Posterior cingulate gyrus (tissue), 11 donors: ENCODE measurements around the gene LMCD1.
A peak's percentile ranks its signal among the peaks of the same experiment; 100 is the strongest.
"Not testable (repeated sequence)": the region's sequence is repeated elsewhere in the genome, so short reads cannot be mapped to it uniquely, and the experiment has no call there.

ENCODE experiments used
- DNase-seq, 10 donors: peaks; one replicate each; pipeline versions ENCODE4 v3.0.0 to v3.0.0-alpha.2; 2020 to 2021; ENCODE audit warnings: mixed read lengths in 3 of 10
- intact Hi-C: fragments of 100-400 bp; cut with DNase I; formaldehyde crosslinking; loops from one replicate; pipeline ENCODE4 v1.15.1; 2023

The LMCD1 gene

DNA sequence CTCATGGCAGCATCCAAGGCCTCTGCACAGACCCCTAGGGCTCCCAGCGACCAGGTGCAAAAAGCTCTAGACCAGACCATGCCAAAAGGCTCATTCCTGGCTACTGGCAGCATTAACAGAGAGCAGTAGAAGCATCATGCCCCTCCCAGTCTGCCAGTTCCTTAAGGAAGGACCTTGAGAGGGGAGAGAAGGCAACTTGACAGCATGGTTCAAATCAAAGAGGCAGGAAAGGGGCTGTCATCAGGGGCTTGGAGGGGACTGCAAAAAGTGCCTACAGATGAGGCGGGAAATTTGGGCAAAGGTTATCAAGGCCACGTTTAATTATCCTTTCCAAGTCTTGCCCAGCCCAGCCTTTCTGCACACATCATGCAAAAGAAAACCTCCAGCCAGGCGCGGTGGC lies 78.3 kb downstream of the LMCD1 start:
- intact Hi-C loops = no loop called here
- DNase-seq = no peak

DNA sequence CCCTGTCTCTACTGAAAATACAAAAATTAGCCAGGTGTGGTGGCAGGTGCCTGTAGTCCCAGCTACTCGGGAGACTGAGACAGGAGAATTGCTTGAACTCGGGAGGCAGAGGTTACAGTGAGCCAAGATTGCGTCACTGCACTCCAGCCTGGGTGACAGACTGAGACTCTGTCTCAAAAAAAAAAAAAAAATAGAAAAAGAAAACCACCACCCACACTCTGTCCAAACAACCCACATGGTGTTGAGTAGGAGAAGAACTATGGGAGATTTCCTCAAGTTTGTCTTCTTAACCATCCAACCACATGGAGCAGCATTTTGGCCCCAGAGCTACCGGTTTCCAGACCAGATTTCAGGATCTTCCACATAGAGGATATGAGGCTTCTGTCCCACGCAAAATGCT lies 78.8 kb downstream of the LMCD1 start:
- DNase-seq, intact Hi-C loops: not testable (repeated sequence)

DNA sequence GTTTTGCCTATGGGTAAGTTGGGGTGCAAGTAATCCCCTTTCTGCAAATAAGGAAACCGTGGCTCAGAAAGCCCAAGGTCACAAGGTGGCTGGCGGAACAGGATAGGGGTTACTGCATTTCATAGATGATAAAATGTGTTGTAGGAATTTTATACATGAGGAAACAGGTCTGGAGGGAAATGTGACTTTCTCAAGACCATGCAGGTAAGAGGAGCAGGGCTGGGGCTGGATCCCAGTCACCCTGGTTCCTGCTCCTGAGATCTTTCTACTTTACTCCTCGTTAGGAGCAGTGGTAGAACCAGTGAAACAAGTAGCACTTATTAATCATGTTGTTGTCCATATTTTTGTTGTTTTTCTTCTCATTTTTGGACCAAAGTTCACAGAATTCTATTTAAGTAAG lies 79.8 kb downstream of the LMCD1 start:
- intact Hi-C loops = no loop called here

DNA sequence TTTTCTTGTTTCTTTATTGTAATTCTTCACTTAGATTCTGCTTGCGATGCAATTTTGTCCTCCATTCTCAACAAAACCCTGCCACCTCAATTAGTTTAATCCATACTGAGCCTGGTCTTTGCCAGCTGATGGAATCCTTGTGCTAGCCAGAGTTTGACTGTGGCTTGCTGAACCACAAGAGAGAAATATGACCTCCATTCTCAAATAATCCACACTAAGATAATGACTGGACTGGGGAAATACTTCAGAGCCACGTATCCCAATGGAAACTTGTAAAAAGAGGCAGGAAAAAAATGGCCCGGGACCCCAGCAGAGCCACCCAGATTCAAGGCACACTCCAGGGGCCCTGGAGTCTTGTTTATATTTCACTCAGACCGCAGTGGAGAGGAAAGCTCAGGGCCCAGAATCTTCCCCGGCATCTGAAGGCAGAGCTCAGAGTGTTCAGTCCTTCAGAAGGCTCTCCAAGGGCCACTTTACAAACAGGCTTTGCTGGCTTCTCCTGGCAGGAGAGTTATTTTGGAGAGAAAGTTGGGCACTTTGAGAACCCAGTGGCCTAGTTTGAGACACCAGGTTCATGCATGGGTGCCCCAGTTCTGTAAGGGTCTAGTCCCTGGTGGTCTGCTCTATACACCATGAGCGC lies 80.3 kb downstream of the LMCD1 start:
- DNase-seq = no peak
- intact Hi-C loops = no loop called here

More for the DNA sequence above, 79.8 kb downstream of the LMCD1 start:
- no peak for DNase-seq

DNA sequence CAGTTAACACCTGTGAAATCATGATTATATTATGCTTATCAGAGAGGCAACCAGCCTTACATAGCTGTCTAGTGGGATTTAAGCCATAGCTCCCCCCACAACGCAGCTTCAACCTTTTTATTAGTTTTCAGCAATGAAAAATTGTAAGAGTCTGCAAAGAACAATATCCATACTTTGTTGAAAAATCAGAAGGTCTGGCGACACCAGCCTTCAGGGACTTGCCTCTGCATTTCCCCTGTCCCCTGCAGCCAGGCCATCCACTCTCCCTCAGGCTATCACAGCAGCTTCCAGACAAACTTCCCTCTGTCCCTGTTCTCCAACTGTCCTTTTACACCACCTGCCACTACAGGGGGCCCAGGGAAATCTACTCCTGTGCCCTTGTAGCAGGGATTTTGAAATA lies 83.0 kb downstream of the LMCD1 start:
- intact Hi-C loops = no loop called here

DNA sequence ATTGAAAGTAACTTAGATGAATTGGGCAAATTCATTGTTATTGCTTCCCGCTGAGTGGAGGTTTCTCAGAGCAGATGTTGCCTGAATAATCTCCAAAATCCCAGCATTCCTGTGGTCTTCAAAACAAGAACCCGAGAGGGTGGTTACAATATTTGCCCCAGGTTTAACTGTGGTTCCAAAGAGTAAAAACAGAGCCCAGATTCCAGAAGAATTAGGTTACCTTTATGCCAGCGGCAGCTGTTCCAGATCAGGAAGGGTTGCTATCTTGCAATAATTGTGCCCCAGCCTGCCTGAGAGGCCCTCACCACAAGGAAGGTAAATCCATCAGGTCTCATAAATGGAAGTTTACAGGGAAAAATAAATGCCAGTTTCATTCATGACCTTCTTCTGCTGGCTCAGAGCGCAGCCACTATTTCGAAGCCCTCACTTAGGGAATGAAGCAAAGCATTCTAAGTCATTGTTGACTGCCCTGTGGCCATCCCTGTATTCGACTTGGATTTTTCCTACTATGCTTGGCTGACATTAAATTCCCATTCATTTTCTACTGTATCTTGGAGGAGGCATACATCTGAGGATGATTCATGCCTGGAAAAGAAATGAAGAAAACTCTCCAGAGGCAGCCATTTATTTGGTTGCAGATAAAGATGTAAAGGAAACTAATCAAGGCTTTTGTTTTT lies 88.4 kb downstream of the LMCD1 start:
- intact Hi-C loops = no loop called here
- no peak for DNase-seq

More for the DNA sequence above, 83.0 kb downstream of the LMCD1 start:
- DNase-seq = no peak

DNA sequence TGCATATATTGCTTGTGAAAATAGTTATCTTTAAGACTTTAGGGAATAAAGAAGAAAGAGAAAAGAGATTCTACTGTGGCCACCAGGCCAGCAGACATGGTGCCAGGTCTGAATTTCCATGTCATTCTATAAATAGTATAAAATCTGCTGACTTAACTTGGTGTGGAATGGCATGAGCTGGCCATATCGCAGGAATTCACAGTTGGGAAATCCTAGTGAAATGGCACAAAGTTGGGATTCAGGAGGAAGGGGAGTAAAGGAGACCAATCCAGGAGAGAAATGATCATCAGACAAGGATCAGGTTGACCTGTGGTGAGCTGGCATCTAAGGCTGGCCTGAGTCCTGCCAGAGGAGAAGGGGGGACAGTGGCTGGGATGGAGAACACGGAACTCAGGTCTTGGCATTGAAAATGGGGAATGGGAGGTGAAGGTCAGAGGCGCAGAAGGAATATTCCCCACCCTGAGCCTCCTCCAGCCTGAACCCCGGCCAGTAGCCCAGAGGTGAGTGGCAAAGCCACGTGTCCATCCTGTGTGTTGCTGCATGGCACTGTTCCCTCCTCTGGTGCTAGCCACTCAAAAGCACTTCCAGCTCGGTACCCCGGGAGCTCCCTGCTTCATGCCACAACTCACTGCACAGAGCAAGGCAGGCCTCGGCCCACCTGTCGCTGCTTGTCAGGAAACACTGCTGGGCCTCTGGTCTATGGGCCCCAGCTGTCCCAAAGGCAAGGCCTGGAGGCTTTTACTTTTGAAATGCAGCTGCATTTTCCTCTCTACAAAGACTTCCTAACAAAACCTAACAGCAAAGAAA lies 91.6 kb downstream of the LMCD1 start:
- peak in 1 of 10 donors; percentile 25 for DNase-seq
- intact Hi-C loops = no loop called here

DNA sequence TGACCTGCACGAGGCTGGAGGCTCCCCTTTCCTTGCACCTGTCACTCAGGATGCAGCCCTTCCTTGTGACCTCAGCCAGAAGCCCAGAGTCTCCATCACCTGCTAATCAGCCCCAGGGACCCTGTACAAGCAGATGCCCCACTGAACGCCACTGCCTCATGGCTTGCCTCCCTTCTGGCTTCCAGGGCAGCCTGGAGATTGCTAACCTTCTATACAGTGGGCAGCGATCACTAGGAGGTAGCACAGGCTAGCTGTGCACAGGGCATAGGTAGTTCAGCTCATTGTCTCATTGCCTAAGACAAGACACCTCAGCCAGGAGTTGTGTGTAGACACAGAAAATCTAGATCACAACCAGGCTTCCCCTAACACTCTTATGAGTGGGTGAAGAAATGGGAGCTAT lies 93.6 kb downstream of the LMCD1 start:
- no peak for DNase-seq
- intact Hi-C loops = no loop called here

DNA sequence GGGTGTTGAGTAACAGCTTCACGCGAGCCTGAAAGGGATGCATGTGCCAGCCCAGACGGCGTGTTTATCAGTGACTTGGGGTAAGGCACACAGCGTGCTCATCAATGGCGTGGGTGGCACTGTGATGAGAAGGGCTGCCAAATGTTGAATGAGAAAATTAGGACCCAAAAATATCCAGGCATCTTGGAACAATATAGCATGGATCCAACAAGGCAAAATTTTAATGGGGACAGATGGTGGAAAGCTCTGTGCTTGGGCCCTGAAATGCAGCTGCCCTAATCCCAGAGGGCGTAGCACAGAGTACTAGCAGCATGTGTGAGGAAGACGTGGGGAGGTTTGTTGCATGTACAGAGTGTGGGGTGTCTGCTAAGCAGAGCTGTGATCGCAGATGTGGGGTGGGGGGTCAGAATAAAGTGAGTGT lies 94.1 kb downstream of the LMCD1 start:
- intact Hi-C loops = no loop called here
- peak in 9 of 10 donors; percentile 25 to 94 (median 73) for DNase-seq

DNA sequence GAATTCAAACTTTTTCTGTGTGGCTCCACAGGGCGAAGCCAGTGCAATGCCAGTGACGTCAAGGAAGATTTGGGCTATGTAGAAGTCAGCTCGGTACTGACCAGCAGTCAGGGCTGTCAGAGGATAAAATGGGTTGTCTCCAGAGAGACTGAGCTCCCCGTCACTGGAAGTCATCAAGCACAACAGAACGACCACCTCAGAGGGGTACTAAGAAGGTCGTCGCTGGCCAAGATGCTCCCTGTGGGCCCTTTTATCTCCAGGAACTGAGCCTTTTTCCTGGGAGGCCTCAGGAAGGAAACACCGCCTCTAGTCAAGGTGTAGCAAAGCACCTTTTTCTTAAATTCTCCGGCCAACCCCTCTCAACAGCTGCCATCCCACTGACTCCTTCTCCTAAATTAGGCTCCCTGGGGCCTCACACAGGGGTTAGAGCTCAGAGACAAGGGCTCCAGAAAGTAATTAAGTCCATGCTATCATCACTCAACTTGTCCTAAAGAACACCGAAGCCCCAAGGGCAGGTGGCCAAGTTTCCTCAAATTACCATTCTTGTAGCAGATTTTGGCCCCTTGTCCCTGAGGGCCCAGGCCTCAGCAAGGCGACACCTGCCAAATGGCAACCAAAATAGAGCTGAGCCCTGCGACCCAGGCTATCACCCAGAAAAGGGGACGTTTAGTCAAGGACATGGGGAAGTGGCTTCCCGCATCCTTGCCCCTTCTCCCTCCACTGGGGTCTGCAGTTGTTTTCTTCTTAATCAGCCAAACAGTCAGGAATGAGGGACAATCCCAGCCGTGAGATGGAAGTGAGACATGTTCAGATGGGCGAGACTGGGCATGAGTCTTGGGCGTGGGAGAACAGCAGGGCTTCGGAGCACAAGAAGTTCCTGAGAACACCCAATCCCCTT lies 94.9 kb downstream of the LMCD1 start:
- DNase-seq = peak in 1 of 10 donors; percentile 59
- intact Hi-C loops = no loop called here

DNA sequence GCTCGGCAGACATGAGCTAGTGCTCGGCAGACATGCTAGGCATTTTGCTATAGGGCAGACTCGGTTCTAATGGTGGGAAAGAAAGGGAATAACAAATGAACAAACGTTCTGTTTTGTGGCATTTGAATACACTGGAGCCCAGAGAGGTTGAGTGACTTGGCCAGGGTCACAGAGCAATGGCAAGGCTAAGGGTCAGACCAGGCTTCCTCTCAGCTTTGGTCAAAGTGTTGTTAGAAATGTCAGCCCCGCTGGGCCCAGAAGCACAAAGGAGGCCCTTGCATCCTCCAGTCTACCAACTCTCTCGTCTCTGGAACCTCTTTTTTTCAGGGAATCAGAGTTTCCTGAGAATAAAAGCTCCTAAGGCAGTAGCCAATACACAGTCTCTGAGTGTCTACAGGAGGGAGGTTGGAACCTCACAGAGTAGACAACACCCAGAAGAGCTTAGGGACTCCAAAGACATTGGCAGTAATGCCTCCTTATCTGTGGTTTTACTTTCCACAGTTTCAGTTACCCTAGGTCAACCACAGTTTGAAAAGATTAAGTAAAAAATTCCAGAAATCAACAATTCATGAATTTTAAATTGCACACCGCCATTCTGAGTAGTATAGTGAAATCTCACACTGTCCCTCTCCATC lies 95.7 kb downstream of the LMCD1 start:
- intact Hi-C loops = no loop called here
- peak in 1 of 10 donors; percentile 31 for DNase-seq

DNA sequence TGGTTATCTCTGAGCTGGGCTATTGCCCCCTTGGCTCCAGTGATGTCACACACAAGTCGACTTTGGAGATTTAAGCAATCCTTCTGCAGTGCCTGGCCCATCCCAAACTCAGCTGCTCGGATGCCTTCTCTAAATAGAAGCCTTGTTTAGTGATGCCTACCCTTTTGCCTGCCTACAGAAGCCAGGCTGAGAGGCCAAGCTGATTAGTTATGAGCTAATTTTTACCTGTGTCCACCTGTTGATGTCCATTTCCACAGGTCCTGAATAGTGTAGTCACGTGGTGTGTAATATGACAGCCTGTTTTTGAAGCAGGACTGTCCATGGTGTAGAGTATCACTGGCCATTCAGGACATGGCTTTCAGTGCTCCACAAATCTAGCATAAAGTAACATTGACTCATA lies 97.5 kb downstream of the LMCD1 start:
- DNase-seq = peak in 1 of 10 donors; percentile 7
- intact Hi-C loops = no loop called here

DNA sequence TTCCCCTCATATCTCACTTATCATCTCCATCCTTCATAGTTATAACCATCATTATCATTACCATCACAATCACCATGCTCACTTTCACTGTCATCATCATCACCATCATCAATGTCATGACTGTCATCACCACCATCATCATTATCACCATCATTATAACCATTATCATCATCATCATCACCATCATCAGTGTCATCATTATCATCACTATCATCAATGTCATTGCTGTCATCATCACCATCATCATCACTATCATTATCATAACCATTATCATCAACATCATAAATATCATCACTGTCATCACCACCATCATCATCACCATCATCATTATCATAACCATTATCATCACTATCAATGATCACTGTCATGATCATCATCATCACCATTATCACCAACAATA lies 98.8 kb downstream of the LMCD1 start:
- intact Hi-C loops = no loop called here
- no peak for DNase-seq

DNA sequence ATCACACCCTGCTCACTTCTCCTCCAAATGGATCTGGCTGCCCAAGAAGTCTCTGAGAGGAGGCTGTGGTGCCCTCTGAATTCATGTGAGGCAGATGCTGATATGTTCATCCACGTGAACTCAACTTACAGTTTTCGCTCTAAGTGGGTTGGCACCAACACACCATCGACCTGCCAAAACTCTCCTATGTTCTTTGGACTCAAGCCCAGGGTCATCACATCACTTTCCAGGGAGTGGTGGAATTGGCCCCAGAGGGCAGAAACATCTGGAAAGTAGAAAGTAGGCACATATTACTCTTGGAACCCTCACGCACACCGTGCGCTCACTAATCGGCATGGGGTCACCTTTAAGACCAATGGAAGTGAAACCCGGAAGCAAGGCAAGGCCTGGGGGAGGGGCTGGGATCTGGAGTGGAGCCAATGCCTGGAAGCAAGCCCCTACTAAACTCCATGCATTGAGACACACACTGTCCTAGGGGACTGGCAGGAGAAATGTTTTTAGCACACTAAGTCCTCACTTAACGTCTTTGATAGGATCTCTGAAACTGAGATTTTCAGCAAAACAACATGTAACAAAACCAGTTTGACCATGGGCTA lies 101.6 kb downstream of the LMCD1 start:
- DNase-seq = peak in 1 of 10 donors; percentile 24
- intact Hi-C loops = no loop called here

DNA sequence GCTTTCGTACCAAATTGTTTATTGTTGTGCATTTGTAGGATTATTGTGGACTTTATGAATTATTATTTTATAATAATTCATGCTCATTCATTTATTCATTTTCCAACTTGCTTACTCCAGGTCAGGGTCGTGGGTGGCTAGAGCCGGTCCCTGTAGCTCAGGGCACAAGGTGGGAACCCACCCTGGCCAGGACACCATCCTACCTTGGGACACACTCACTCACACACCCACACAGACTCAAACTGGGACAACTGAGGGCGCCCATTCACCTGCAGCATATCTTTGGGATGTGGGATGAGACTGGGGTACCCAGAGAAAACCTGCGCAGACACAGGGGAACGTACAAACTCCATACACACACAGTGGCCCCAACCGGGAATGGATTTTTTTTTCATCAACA lies 102.4 kb downstream of the LMCD1 start:
- intact Hi-C loops = no loop called here
- DNase-seq = peak in 1 of 10 donors; percentile 51

DNA sequence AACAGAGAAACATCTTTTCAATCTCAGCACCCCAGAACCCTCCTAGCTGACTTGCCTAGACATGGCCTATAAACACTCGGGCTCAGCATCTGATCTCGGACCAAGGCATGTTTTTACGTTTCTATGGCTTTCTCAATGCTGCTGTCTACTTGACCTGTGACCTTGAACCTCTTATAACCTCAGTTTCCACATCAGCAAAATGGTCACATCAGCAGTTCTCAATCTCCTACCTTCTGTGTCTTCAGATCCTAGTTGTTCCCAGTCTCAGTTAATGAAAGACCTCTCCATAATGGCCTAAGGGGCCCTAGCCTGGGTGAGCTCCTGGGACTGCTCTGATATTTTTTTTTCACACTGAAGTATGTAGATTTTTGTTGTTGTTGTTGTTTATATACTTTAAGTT lies 103.4 kb downstream of the LMCD1 start:
- intact Hi-C loops = no loop called here
- DNase-seq = no peak

DNA sequence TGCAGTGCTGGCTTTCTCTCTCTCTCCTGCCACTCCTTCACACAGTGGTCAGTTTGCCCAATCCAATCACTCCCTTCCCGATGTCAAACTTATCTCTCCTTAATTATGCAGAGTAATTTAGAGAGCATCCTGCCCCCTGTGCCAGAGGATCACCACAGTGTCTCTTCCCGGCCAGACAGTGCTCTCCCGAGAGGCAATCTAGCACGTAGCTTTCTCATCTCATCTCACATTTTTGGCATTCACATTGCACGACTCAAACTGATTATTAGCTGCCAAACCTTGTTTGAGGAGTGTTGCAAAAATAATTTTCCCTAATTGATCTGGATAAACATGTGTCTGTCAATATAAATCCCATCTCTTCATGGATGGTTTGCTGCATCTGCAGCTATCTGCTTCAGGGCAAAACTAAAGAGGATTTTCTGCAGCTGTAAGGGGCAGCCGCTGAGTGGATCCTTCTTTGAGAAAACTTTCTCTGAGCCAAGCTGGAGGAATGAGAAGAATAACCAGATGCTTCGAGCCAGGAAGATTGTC lies 105.1 kb downstream of the LMCD1 start:
- DNase-seq = no peak
- intact Hi-C loops = loop anchor here (1.0 kb wide), 1 partner anchor 164 kb away; no protein-coding TSS in a partner anchor

DNA sequence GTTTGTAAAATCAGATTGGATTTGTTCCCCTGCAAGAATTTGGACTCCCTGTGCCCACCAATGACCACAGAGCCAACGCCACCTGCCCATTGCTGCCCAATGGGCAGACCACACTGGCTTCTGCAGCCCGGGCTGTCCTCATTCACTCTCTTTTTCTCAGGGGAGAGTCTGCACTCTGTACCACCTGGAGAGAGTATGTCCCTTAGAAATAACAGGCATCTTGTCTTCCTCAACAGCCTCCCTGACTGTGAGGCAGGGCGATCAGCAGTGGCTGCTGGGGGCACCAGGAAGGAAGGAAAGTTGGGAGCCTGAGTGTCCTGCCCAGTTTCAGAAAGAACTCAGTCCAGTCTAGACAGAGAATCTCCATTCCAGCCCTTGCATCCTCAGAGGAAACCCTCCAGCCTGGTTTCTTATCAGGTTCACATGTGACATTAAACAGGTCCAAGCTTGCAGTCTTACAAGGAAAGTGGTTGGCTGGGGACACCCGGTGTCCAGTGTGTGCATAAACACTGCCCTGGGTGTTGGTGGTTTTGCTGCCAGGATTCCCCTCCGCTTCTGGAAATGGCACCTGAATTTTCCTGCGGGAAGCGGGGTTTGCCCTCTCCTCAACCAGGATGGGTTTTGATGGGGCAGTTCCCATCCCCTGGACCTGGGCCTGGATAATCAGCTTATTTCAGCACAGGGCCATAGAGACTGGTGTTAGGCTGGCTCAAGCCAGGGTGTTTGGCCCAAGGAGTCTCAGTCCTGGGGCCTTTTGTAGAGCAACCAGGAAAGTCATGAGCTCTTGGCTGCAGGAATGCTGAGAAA lies 105.8 kb downstream of the LMCD1 start:
- intact Hi-C loops = loop anchor here (1.0 kb wide), 1 partner anchor 165 kb away; no protein-coding TSS in a partner anchor
- peak in 5 of 10 donors; percentile 25 to 92 (median 42) for DNase-seq
